GM12865 (cell line): ENCODE data around the gene C16orf86.

Experiments used
- DNase-seq: peaks from one replicate; pipeline ENCODE4 v3.0.0; 2010; ENCODE audit warnings: low read depth
- H3K4me3 ChIP-seq: 2 replicates; pipeline ENCODE4 v1.5.1; 2011; ENCODE audit warnings: mild to moderate bottlenecking, low read depth, low read length, control low read depth
- TF ChIP-seq, protein P1 (sequence below): IDR thresholded peaks from 2 replicates; pipeline ENCODE4 v1.5.1; 2011; ENCODE audit warnings: low read length, control low read depth, low read depth, inconsistent platforms; ENCODE audit not compliant: insufficient read depth; ENCODE audit errors: missing control alignments

The C16orf86 gene

DNA sequence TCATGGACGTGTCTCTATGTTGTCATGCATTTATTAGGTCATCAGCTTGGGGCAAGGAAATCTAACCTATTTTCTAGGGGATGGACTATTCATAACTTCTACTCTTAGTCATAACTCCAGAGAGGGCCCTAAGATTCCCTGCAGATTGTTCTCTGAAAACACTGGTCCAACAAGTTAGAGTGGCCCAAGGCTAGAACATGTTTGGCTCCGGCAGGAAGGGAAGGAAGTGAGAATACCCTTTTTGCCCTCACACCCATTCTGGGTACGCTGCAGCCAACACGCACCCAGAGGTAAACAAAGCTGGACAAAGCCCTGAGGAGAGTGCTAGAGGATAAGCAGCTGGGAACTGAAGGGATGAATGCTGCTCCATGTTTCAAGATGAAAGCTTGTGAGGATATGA lies 9.9 kb downstream of the C16orf86 start:
- TF ChIP-seq, protein P1, sequence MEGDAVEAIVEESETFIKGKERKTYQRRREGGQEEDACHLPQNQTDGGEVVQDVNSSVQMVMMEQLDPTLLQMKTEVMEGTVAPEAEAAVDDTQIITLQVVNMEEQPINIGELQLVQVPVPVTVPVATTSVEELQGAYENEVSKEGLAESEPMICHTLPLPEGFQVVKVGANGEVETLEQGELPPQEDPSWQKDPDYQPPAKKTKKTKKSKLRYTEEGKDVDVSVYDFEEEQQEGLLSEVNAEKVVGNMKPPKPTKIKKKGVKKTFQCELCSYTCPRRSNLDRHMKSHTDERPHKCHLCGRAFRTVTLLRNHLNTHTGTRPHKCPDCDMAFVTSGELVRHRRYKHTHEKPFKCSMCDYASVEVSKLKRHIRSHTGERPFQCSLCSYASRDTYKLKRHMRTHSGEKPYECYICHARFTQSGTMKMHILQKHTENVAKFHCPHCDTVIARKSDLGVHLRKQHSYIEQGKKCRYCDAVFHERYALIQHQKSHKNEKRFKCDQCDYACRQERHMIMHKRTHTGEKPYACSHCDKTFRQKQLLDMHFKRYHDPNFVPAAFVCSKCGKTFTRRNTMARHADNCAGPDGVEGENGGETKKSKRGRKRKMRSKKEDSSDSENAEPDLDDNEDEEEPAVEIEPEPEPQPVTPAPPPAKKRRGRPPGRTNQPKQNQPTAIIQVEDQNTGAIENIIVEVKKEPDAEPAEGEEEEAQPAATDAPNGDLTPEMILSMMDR, result no peak
- no peak for DNase-seq
- H3K4me3 ChIP-seq, result no peak overlapping the region

- no peak overlapping the region for H3K4me3 ChIP-seq
- no peak for DNase-seq
- TF ChIP-seq, protein P1, result no peak
Observed at GRCh38 chr16:67676939-67677338, 10.3 kb downstream of the C16orf86 start.

DNA sequence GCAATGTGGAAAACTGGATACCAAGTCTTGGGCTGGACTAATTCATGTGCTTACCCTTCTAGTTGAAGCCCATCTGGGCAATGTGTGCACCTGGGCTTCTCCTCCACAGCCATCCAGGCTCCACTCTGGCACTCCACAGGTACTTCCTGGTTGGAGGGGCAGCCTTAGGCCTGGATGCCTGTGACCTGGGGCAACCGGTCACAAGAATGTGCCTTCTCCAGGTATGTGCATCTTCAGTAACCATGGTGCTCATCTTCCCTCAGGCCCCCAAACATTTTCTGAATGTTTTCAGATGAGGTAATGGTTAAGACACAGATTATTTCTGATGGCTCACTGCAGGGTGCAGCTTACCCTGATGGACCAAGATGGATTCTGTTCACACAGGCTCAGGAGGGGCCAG lies 11.1 kb downstream of the C16orf86 start:
- no peak for DNase-seq
- H3K4me3 ChIP-seq, result no peak overlapping the region
- TF ChIP-seq, protein P1, result no peak

GRCh38 chr16:67678354-67679023 lies 11.9 kb downstream of the C16orf86 start:
- no peak for DNase-seq
- TF ChIP-seq, protein P1, result no peak
- H3K4me3 ChIP-seq, result no peak overlapping the region

DNA sequence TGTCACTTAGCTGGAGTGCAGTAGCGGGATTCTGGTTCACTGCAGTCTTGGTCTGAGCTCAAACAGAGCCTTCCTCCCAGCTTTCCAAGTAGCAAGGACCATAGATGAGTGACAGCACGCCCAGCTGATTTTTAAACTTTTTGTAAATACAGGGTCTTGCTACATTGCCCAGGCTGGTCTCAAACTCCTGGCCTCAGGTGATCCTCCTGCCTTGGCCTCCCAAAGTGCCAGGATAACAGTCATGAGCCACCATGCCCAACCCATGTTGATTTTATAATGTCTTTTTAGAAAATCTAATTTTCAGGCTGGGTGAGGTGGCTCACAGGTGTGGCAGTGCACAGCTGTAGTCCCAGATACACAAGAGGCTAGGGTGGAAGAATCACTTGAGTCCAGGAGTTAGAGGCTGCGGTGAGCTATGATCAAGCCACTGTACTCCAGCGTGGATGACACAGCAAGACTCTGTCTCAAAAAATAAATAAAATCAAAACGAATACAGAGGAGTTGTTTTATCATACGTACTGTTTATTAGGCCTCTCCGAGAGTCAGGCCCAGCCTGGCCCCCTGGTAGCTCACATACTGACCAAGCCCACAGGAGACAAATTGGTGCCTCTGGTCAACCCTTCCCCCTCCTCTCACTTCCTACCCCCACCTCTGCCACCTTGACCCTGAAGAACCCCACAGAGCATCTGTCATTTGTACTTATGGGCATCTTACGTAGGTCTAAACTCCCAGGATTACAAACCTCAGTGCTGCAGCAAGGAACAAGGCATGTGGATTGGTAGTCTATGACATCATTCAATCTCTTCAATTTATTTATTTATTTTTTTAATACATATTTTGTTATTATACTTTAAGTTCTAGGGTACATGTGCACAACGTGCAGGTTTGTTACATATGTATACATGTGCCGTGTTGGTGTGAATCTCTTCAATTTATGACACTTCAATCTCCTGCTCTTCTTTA lies 13.6 kb downstream of the C16orf86 start:
- TF ChIP-seq, protein P1, result no peak

DNA sequence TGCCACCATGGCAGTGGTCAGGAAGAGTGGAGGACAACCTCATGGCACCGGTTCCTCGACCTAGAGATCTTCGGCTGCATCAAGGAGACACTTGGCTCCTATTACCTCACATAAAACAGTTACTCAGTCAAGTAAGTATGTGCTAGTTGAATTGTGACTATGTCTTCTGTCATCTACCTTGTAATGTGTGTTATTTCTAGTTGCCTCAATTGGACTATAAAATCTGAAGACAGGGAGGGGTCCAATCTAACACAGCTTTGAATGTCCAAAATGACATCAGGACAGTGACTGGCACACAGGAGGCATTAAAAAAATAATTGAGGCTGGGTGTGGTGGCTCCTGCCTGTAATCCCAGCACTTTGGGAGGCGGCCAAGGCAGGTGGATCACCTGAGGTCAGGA lies 17.2 kb downstream of the C16orf86 start:
- no peak overlapping the region for H3K4me3 ChIP-seq
- TF ChIP-seq, protein P1, result no peak
- no peak for DNase-seq

More for the DNA sequence above, 13.6 kb downstream of the C16orf86 start:
- DNase-seq, result no peak
- no peak overlapping the region for H3K4me3 ChIP-seq
